Thyroid gland (tissue), 4 donors: ENCODE results near the gene EZR.

Experiments used
- CTCF ChIP-seq, 6 experiments: fragments of 200-600 bp in 3 of 6; fragments of 450-650 bp in 3 of 6; sonication (generic) in 3 of 6; IDR thresholded peaks; one replicate each; pipeline ENCODE4 v1.5.1; 2016 to 2019; ENCODE audit warnings: antibody characterized with exemption in 6 of 6, mild to moderate bottlenecking in 2 of 6, inconsistent platforms in 1 of 6, moderate library complexity in 1 of 6
- POLR2A ChIP-seq, 2 donors: fragments of 450-650 bp; IDR thresholded peaks; one replicate each; pipeline ENCODE4 v1.6.1; 2017; ENCODE audit warnings: antibody characterized with exemption in 2 of 2, mild to moderate bottlenecking in 2 of 2, moderate library complexity in 1 of 2

GRCh38 chr6:158807515-158808441 lies 11.4 kb downstream of the EZR start:
- TF ChIP-seq CTCF (IDR thresholded peaks at IDR 0.05) (no peak), POLR2A (IDR thresholded peaks at IDR 0.05) (no peak)
